Nephron (organoid): ENCODE results near the gene DSCAML1.

Experiments
- H3K27ac Mint-ChIP-seq, 3 experiments: 2 replicates each; pipeline ENCODE4 v1.8.0; 2020; ENCODE audit warnings: mixed read lengths in 3 of 3, mild to moderate bottlenecking in 2 of 3, moderate library complexity in 1 of 3
- H3K27me3 Mint-ChIP-seq: 2 replicates; pipeline ENCODE4 v1.8.0; 2021; ENCODE audit warnings: low read depth, mild to moderate bottlenecking, moderate library complexity, mixed read lengths
- H3K36me3 Mint-ChIP-seq: 2 replicates; pipeline ENCODE4 v1.8.0; 2020; ENCODE audit warnings: low read depth, mixed read lengths
- H3K4me1 Mint-ChIP-seq: 2 replicates; pipeline ENCODE4 v1.8.0; 2020; ENCODE audit warnings: mixed read lengths
- H3K4me3 Mint-ChIP-seq, 3 experiments: 2 replicates each; pipeline ENCODE4 v1.8.0; 2020; ENCODE audit warnings: mild to moderate bottlenecking in 3 of 3, mixed read lengths in 3 of 3, moderate library complexity in 2 of 3
- H3K9me3 Mint-ChIP-seq: 2 replicates; pipeline ENCODE4 v1.8.0; 2020; ENCODE audit warnings: mixed read lengths
- TF ChIP-seq, protein P1 (sequence below), 3 experiments: fragments of 200-600 bp; sonication (generic); IDR thresholded peaks; one replicate each; pipeline ENCODE4 v1.5.0; 2021; ENCODE audit warnings: antibody characterized with exemption in 3 of 3; ENCODE audit not compliant: unreplicated experiment in 3 of 3

DSCAML1 gene

DNA sequence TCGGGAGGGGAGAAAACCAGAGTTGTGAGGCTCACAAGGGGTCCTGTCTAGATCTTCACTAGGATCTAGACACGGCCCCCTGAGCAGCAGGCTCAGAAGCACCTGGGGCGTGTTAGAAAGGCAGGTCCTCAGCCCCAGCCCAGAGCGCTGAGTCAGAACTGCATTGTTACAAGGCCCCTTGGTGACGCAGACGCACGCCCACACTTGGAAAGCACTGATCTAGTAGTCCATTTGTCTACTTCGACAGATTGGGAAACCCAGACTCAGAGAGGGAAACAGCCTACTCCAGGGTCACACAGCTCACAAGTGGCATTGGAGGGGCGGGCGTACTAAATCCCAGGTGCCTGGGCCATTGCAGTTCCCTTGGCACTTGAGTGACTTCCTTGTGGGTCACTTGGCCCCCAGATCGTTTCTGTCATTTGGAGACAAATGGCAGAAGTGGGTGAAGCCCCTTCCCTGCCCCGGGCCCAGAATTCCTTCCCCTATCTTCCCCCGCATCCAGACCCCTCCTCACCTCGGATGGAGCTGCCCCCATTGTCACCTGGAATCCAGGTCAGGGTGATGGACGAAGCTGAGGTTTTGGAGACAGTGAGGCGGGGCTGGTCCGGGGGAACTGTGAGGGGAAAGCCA is 358.5 kb downstream of the DSCAML1 start:
- Mint-ChIP-seq H3K9me3 (no peaks in the 10 kb centered on the region), H3K27me3 (peaks cover 29% of the 10 kb centered on the region)

DNA sequence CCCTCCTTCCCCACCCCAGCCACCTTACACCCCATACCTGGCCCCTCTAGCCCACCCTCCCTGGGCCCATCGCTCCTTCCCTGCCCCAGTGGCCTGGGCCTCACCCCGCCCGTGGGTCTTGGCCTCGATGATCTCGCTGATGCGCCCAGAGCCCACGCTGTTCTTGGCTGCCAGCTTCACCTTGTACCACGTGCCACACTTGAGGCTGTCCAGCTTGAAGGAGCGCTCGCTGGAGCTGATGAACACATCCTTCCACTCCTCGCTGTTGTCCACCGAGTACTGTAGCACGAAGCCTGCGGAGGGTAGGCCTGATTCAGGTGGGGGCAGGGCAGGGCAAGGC is 359.3 kb downstream of the DSCAML1 start:
- TF ChIP-seq, protein P1, sequence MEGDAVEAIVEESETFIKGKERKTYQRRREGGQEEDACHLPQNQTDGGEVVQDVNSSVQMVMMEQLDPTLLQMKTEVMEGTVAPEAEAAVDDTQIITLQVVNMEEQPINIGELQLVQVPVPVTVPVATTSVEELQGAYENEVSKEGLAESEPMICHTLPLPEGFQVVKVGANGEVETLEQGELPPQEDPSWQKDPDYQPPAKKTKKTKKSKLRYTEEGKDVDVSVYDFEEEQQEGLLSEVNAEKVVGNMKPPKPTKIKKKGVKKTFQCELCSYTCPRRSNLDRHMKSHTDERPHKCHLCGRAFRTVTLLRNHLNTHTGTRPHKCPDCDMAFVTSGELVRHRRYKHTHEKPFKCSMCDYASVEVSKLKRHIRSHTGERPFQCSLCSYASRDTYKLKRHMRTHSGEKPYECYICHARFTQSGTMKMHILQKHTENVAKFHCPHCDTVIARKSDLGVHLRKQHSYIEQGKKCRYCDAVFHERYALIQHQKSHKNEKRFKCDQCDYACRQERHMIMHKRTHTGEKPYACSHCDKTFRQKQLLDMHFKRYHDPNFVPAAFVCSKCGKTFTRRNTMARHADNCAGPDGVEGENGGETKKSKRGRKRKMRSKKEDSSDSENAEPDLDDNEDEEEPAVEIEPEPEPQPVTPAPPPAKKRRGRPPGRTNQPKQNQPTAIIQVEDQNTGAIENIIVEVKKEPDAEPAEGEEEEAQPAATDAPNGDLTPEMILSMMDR (IDR thresholded peaks at IDR 0.05; ENCODE audit: unreplicated experiment in 3 of 3): no peak
- Mint-ChIP-seq H3K4me1 (no peaks in the 10 kb centered on the region), H3K27ac (no peak overlapping the region), H3K27me3 (peaks cover 26% of the 10 kb centered on the region), H3K36me3 (no peaks in the 10 kb centered on the region), H3K4me3 (no peak overlapping the region), H3K9me3 (no peaks in the 10 kb centered on the region)

More for the DNA sequence above, 358.5 kb downstream of the DSCAML1 start:
- TF ChIP-seq, protein P1 (IDR thresholded peaks at IDR 0.05; ENCODE audit: unreplicated experiment in 3 of 3): no peak
- Mint-ChIP-seq H3K27ac (no peak overlapping the region), H3K36me3 (no peaks in the 10 kb centered on the region), H3K4me3 (no peak overlapping the region), H3K4me1 (peaks cover 2% of the 10 kb centered on the region)

GRCh38 chr11:117437041-117437790 is 359.8 kb downstream of the DSCAML1 start:
- Mint-ChIP-seq H3K27me3 (peaks cover 26% of the 10 kb centered on the region), H3K36me3 (no peaks in the 10 kb centered on the region), H3K4me3 (no peak overlapping the region)

DNA sequence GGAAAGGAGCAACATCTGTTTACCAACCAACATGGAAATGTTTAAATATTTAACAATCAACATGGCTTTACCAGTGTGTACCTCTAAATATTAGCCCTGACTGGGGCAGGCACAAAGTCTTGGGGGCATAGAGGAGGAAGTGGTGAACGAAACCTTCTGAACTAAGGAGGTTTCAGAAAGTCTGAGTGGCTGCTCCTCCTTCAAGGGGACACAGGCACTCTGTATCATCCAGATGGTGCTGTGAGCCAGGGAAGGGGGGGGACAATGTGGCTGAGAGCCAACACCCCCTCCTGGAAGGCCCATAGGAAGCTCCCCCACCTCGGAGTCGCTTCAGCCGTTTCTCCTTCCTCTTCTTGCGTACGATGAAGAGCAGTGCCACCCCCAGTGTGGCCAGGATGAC is 361.7 kb downstream of the DSCAML1 start:
- peaks cover 30% of the 10 kb centered on the region for H3K27me3 Mint-ChIP-seq
- no peaks in the 10 kb centered on the region for H3K4me1 Mint-ChIP-seq
- H3K9me3 Mint-ChIP-seq: no peaks in the 10 kb centered on the region
- no peak overlapping the region for H3K4me3 Mint-ChIP-seq
- TF ChIP-seq, protein P1 (IDR thresholded peaks at IDR 0.05; ENCODE audit: unreplicated experiment in 3 of 3): no peak
- H3K27ac Mint-ChIP-seq: no peak overlapping the region
- no peaks in the 10 kb centered on the region for H3K36me3 Mint-ChIP-seq

More at GRCh38 chr11:117437041-117437790, 359.8 kb downstream of the DSCAML1 start:
- Mint-ChIP-seq H3K9me3 (no peaks in the 10 kb centered on the region), H3K4me1 (no peaks in the 10 kb centered on the region), H3K27ac (no peak overlapping the region)
- TF ChIP-seq, protein P1 (IDR thresholded peaks at IDR 0.05; ENCODE audit: unreplicated experiment in 3 of 3): no peak

GRCh38 chr11:117434481-117434880 is 362.5 kb downstream of the DSCAML1 start:
- Mint-ChIP-seq H3K4me1 (no peaks in the 10 kb centered on the region), H3K27me3 (peaks cover 26% of the 10 kb centered on the region), H3K27ac (no peak overlapping the region), H3K9me3 (no peaks in the 10 kb centered on the region), H3K4me3 (no peak overlapping the region), H3K36me3 (no peaks in the 10 kb centered on the region)
- TF ChIP-seq, protein P1 (IDR thresholded peaks at IDR 0.05; ENCODE audit: unreplicated experiment in 3 of 3): no peak

GRCh38 chr11:117433717-117434116 is 363.3 kb downstream of the DSCAML1 start:
- no peaks in the 10 kb centered on the region for H3K4me1 Mint-ChIP-seq
- H3K36me3 Mint-ChIP-seq: no peaks in the 10 kb centered on the region
- H3K27me3 Mint-ChIP-seq: peaks cover 29% of the 10 kb centered on the region
- TF ChIP-seq, protein P1 (IDR thresholded peaks at IDR 0.05; ENCODE audit: unreplicated experiment in 3 of 3): no peak
- no peak overlapping the region for H3K27ac Mint-ChIP-seq
- no peak overlapping the region for H3K4me3 Mint-ChIP-seq
- no peaks in the 10 kb centered on the region for H3K9me3 Mint-ChIP-seq
